Psoas muscle (tissue), 8 donors: ENCODE results near the gene ZGPAT. TPM values are rescaled to one million over a fixed set of nuclear protein-coding genes. Genes with fewer than 3 reads are reported as not detected.

ENCODE experiments used
- ATAC-seq, 4 donors: fragments of 200-7000 bp; cut with Tn5 transposase; one replicate each; pipeline ENCODE4 v1.9.1; 2020; ENCODE audit warnings: moderate library complexity in 3 of 4, mild to moderate bottlenecking in 2 of 4
- DNase-seq, 2 donors: peaks; one replicate each; pipeline ENCODE4 v3.0.0-alpha.2; 2020
- H3K27ac ChIP-seq: fragments of 200-600 bp; one replicate; pipeline ENCODE4 v1.8.0; 2022
- H3K27me3 ChIP-seq, 3 donors: fragments of 200-600 bp in 1 of 3; one replicate each; pipeline versions ENCODE4 v1.6.1 to v1.8.0; 2013 to 2022; ENCODE audit warnings: low read length in 2 of 3, mild to moderate bottlenecking in 2 of 3, moderate library complexity in 1 of 3; ENCODE audit not compliant: insufficient read depth in 3 of 3
- H3K36me3 ChIP-seq, 2 donors: fragments of 200-600 bp in 1 of 2; one replicate each; pipeline versions ENCODE4 v1.6.1 to v1.8.0; 2013 to 2022; ENCODE audit warnings: low read depth in 1 of 2, mild to moderate bottlenecking in 1 of 2, moderate library complexity in 1 of 2; ENCODE audit not compliant: insufficient read depth in 1 of 2
- H3K4me1 ChIP-seq: fragments of 200-600 bp; one replicate; pipeline ENCODE4 v1.8.0; 2022
- H3K4me3 ChIP-seq: fragments of 200-600 bp; one replicate; pipeline ENCODE4 v1.8.0; 2022; ENCODE audit warnings: mild to moderate bottlenecking
- H3K9me3 ChIP-seq: fragments of 200-600 bp; one replicate; pipeline ENCODE4 v1.8.0; 2022
- CTCF ChIP-seq: fragments of 200-600 bp; IDR thresholded peaks from one replicate; pipeline ENCODE4 v1.8.0; 2022; ENCODE audit warnings: antibody characterized with exemption
- WGBS, 3 donors: extraction: QIAGEN DNeasy Blood & Tissue Kit; methylation state at CpG; one replicate each; pipeline versions ENCODE4 v1.1.6 to v1.1.7; 2013; 5-methylcytosine and 5-hydroxymethylcytosine counted together
- intact Hi-C, 2 donors: fragments of 100-400 bp; cut with DNase I; formaldehyde crosslinking; loops; one replicate each; pipeline versions ENCODE4 v1.11.0 to v1.14.2; 2022
- polyA plus RNA-seq, 3 donors: library from polyadenylated mRNA; stranded (reverse); fragments of 200-250 nt; gene quantifications; one replicate each; pipeline ENCODE4 v1.2.3, GENCODE V29; 2013
- total RNA-seq, 4 donors: library from RNA; stranded (reverse); fragmentation: NEBNext Ultra II Directional in 2 of 4; extraction: Animal tissue kit (Norgen Biotek cat#: 25700) in 2 of 4; gene quantifications; one replicate each; pipeline versions ENCODE4 v1.2.1 to v1.2.4, GENCODE V29; 2021 to 2023
- donor health status: healthy with polysubstance abuse.
- donor health status: DM: no; HTN: no; CAD: no; lungs with moderate emphysema.
- donor health status: Bipolar disorder and iron deficiency.
- donor health status: healthy.
- donor health status: DM: yes; HTN: yes; CAD: no.
- donor health status: DM: no; HTN: no; CAD: no.
- donor health status: DM: no; HTN: no; CAD: no.
- donor health status: DM: yes; HTN: yes; CAD: no.

Gene ZGPAT
- total and polyA plus RNA-seq, 7 donors, result 10.7 to 54.8 (median 18.2) TPM

- Histone ChIP-seq H3K9me3 (no peaks in the 10 kb centered on the region), H3K27me3 (no peaks in the 10 kb centered on the region), H3K27ac (no peak within 1 kb of the TSS), H3K4me3 (peak within 1 kb of the TSS; percentile 18), H3K36me3 (peaks cover 7 to 27% of the 10 kb centered on the region in 2 donors), H3K4me1 (peaks cover 36% of the 10 kb centered on the region)
- no peak for TF ChIP-seq CTCF
- ATAC-seq (peak in 3 of 4 donors; percentile 1 to 15 (median 1)), DNase-seq (peak in 1 of 2 donors; percentile 59)
- 11 to 34% (median 21%) methylated on average over 47 to 52 of the region's 52 CpGs for WGBS, 3 donors
- intact Hi-C loops, result no loop called here
Measured at GRCh38 chr20:63696628-63697356, 11.0 kb upstream of the ZGPAT start, which contains the start of gene TNFRSF6B. Gene TNFRSF6B (plus strand): TSS chr20:63696652. CDS start chr20:63696768, 116 bp downstream.

- Histone ChIP-seq H3K9me3 (no peaks in the 10 kb centered on the region), H3K4me3 (peak overlapping the region; percentile 18), H3K27me3 (no peaks in the 10 kb centered on the region), H3K36me3 (peaks cover 7 to 27% of the 10 kb centered on the region in 2 donors), H3K27ac (no peak overlapping the region), H3K4me1 (peaks cover 36% of the 10 kb centered on the region)
- ATAC-seq (peak in 2 of 4 donors; percentile 2 to 7), DNase-seq (peak in 1 of 2 donors; percentile 64)
- TF ChIP-seq CTCF, result no peak
- 35 to 61% (median 43%) methylated on average over 7 of the region's 7 CpGs for WGBS, 3 donors
- intact Hi-C loops, result no loop called here
Measured at GRCh38 chr20:63697357-63697867, 10.4 kb upstream of the ZGPAT start.

- Histone ChIP-seq H3K27ac (peak overlapping the region; percentile 66), H3K4me3 (peak overlapping the region; percentile 9), H3K27me3 (no peaks in the 10 kb centered on the region), H3K36me3 (peaks cover 7 to 27% of the 10 kb centered on the region in 2 donors), H3K9me3 (no peaks in the 10 kb centered on the region), H3K4me1 (peaks cover 36% of the 10 kb centered on the region)
- WGBS, 3 donors, result 69 to 81% (median 79%) methylated on average over 39 to 40 of the region's 40 CpGs
- no peak for ATAC-seq
- peak in 1 of 2 donors; percentile 58 for DNase-seq
- no peak for TF ChIP-seq CTCF
- intact Hi-C loops, result no loop called here
Measured at GRCh38 chr20:63697868-63698545, 9.8 kb upstream of the ZGPAT start.

GRCh38 chr20:63698739-63699465, 8.9 kb upstream of the ZGPAT start:
- peak; percentile 83 to 85 for DNase-seq
- peak; percentile 47 to 65 (median 58) for ATAC-seq
- peak overlapping the region; percentile 9 for H3K4me3 ChIP-seq

More at GRCh38 chr20:63698739-63699465, 8.9 kb upstream of the ZGPAT start:
- TF ChIP-seq CTCF, result no peak
- H3K9me3 ChIP-seq, result no peaks in the 10 kb centered on the region
- peaks cover 7 to 30% of the 10 kb centered on the region in 2 donors for H3K36me3 ChIP-seq
- no peaks in the 10 kb centered on the region for H3K27me3 ChIP-seq
- H3K4me1 ChIP-seq, result peaks cover 36% of the 10 kb centered on the region
- 25 to 34% (median 25%) methylated on average over 16 to 19 of the region's 19 CpGs for WGBS, 3 donors
- intact Hi-C loops, result no loop called here
- peak overlapping the region; percentile 71 for H3K27ac ChIP-seq
